ENCODE data around the gene MCIDAS.

GRCh38 chr5:55231029-55231918 lies 4.2 kb upstream of the MCIDAS start:
- TF ChIP-seq, protein P1, sequence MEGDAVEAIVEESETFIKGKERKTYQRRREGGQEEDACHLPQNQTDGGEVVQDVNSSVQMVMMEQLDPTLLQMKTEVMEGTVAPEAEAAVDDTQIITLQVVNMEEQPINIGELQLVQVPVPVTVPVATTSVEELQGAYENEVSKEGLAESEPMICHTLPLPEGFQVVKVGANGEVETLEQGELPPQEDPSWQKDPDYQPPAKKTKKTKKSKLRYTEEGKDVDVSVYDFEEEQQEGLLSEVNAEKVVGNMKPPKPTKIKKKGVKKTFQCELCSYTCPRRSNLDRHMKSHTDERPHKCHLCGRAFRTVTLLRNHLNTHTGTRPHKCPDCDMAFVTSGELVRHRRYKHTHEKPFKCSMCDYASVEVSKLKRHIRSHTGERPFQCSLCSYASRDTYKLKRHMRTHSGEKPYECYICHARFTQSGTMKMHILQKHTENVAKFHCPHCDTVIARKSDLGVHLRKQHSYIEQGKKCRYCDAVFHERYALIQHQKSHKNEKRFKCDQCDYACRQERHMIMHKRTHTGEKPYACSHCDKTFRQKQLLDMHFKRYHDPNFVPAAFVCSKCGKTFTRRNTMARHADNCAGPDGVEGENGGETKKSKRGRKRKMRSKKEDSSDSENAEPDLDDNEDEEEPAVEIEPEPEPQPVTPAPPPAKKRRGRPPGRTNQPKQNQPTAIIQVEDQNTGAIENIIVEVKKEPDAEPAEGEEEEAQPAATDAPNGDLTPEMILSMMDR (IDR thresholded peaks at IDR 0.05), result no peak
- no peak for TF ChIP-seq EP300 (IDR thresholded peaks at IDR 0.05)
